Activated T-cell treated with anti-CD3 and anti-CD28 coated beads, Interleukin-2, amount 50 U/mL, for 4 hours (primary cell): ENCODE results near the gene RAVER2. TPM values are rescaled to one million over a fixed set of nuclear protein-coding genes. Genes with fewer than 3 reads are reported as not detected.

ENCODE experiments used
- ATAC-seq, 2 donors: fragments of 200-7000 bp; cut with Tn5 transposase; one replicate each; pipeline ENCODE4 v1.10.0; 2021
- DNase-seq: peaks from one replicate; pipeline ENCODE4 v3.0.0-alpha.2; 2020
- H3K27me3 Mint-ChIP-seq: one replicate; pipeline ENCODE4 v1.8.0; 2021; ENCODE audit warnings: low read depth, mixed read lengths
- H3K36me3 Mint-ChIP-seq: one replicate; pipeline ENCODE4 v1.8.0; 2022; ENCODE audit warnings: mixed read lengths; ENCODE audit not compliant: insufficient read depth
- H3K4me1 Mint-ChIP-seq: one replicate; pipeline ENCODE4 v1.8.0; 2021; ENCODE audit warnings: low read depth, mixed read lengths
- H3K4me3 Mint-ChIP-seq: one replicate; pipeline ENCODE4 v1.8.0; 2021; ENCODE audit warnings: mild to moderate bottlenecking, moderate library complexity, mixed read lengths
- H3K9me3 Mint-ChIP-seq: one replicate; pipeline ENCODE4 v1.8.0; 2021; ENCODE audit warnings: mixed read lengths
- total RNA-seq, 3 donors: library from RNA; stranded (reverse); gene quantifications; one replicate each; pipeline ENCODE4 v1.2.1, GENCODE V29; 2021

Gene RAVER2
- total RNA-seq, 3 donors from 2014 or later, result 1.2 to 1.8 (median 1.3) TPM

DNA sequence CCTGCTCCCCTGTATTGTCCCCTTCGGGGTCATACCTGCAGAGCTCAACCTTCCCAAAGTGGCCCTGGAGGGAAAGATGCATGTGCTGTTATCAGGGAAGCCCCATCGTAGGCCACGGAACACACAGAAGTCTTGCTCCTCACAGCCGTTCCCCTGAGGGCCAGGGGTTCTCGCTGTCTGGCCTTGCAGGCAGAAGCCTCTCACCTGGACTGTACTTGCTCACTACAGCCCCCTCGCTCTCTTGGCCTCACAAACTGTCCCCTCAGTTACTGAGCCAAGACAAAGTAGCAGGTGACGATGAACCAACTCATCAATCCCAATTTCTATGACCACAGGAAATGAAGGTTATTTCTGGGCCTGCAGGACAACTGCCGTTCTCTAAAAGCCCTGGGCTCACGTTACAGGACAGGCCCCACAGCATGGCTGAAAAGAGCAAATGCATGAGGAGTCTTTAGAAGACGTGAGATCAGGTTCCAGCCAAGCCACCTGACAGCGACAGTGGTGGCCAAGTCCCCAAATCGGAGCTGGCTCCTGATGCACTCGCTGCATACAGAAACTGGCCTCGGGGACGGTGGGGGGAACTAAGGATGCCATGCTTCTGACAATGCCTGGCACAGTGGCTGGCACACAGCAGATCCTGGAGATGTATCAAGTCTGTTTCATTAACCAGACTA, 95.0 kb downstream of the RAVER2 start:
- Mint-ChIP-seq H3K27me3 (no peaks in the 10 kb centered on the region), H3K9me3 (no peaks in the 10 kb centered on the region), H3K4me1 (no peaks in the 10 kb centered on the region), H3K36me3 (peaks cover 56% of the 10 kb centered on the region), H3K4me3 (no peak overlapping the region)
- no peak for ATAC-seq
- DNase-seq, result no peak

GRCh38 chr1:64841330-64842065, 96.6 kb downstream of the RAVER2 start:
- Mint-ChIP-seq H3K36me3 (peaks cover 56% of the 10 kb centered on the region), H3K4me3 (no peak overlapping the region), H3K27me3 (no peaks in the 10 kb centered on the region), H3K9me3 (no peaks in the 10 kb centered on the region), H3K4me1 (no peaks in the 10 kb centered on the region)
- DNase-seq (no peak), ATAC-seq (no peak)

GRCh38 chr1:64842224-64842623, 97.3 kb downstream of the RAVER2 start:
- DNase-seq, result no peak
- no peak overlapping the region for H3K4me3 Mint-ChIP-seq
- no peaks in the 10 kb centered on the region for H3K4me1 Mint-ChIP-seq
- H3K36me3 Mint-ChIP-seq, result peaks cover 50% of the 10 kb centered on the region
- no peak for ATAC-seq
- no peaks in the 10 kb centered on the region for H3K27me3 Mint-ChIP-seq
- H3K9me3 Mint-ChIP-seq, result no peaks in the 10 kb centered on the region

GRCh38 chr1:64843675-64844074, 98.8 kb downstream of the RAVER2 start:
- Mint-ChIP-seq H3K9me3 (no peaks in the 10 kb centered on the region), H3K36me3 (peaks cover 37% of the 10 kb centered on the region), H3K4me3 (no peak overlapping the region), H3K27me3 (no peaks in the 10 kb centered on the region), H3K4me1 (no peaks in the 10 kb centered on the region)
- DNase-seq (no peak), ATAC-seq (no peak)

DNA sequence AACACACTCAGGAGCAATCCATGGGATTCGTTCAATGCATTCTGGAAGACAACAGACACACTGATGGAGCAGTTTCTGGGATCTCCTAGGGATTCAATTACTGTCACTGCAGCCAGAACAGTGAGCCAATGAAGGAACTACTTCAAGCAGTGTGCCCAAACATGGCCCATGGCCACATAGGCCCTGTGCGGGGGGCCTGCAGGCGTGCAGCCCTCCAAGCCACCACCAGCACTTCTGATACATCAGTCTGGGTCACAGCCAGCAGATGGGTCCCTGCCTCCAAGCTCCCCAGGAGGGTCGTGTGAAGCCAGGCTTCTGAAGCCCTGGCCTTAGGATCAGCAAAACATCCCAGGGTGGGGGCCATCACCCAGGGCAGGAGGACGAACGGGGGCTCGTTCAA, 99.3 kb downstream of the RAVER2 start:
- Mint-ChIP-seq H3K4me3 (no peak overlapping the region), H3K27me3 (no peaks in the 10 kb centered on the region), H3K4me1 (no peaks in the 10 kb centered on the region), H3K36me3 (peaks cover 38% of the 10 kb centered on the region), H3K9me3 (no peaks in the 10 kb centered on the region)
- ATAC-seq (no peak), DNase-seq (no peak)

DNA sequence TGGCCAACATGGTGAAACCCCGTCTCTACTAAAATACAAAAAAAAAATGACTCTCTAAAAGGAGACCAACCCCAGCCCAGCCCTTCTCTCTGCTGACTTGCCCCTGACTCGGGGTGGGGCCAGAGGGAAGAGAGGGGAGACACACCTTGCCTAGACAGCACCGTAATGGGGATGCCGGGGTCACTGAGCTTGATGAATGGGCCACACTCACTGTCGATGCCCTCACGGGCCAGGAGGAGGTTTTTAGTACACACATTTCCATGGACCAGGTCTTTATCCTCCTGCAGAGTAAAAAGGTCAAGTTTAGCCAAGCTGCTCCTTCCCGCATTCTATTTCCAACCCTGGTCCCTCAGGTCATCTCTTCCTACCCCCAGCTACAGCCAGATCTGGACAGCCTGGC, 99.7 kb downstream of the RAVER2 start:
- Mint-ChIP-seq H3K27me3 (no peaks in the 10 kb centered on the region), H3K36me3 (peaks cover 38% of the 10 kb centered on the region), H3K4me3 (no peak overlapping the region), H3K9me3 (no peaks in the 10 kb centered on the region), H3K4me1 (no peaks in the 10 kb centered on the region)
- ATAC-seq (no peak), DNase-seq (no peak)

GRCh38 chr1:64845831-64846425, 101.1 kb downstream of the RAVER2 start:
- Mint-ChIP-seq H3K9me3 (no peaks in the 10 kb centered on the region), H3K36me3 (peaks cover 40% of the 10 kb centered on the region), H3K27me3 (no peaks in the 10 kb centered on the region), H3K4me3 (no peak overlapping the region), H3K4me1 (no peaks in the 10 kb centered on the region)
- DNase-seq (no peak), ATAC-seq (no peak)

- H3K9me3 Mint-ChIP-seq, result no peaks in the 10 kb centered on the region
- ATAC-seq, result no peak
- H3K27me3 Mint-ChIP-seq, result no peaks in the 10 kb centered on the region
- H3K4me1 Mint-ChIP-seq, result no peaks in the 10 kb centered on the region
- H3K36me3 Mint-ChIP-seq, result peaks cover 33% of the 10 kb centered on the region
- DNase-seq, result no peak
- no peak overlapping the region for H3K4me3 Mint-ChIP-seq
Observed at GRCh38 chr1:64846573-64847430, 101.9 kb downstream of the RAVER2 start.

DNA sequence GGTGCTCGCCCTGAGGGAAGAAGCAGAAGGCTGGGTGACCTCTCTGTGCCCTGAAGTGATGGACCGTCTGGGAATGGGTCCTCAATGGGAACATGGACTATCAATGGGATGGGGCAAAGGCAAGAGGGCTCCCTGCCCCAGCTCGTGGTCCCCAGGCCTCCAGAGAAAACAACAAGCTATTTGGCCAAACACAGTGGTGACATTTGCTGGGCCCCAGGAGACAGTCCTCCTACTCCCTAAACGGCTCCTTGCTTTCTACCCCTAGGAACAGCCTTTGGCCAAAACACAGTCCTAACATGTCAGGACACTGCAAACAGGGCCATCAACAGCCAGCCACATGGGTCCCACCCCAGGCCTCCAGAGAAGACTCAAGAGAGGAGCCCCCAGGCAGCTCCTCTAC, 102.8 kb downstream of the RAVER2 start:
- peaks cover 37% of the 10 kb centered on the region for H3K36me3 Mint-ChIP-seq
- H3K9me3 Mint-ChIP-seq, result no peaks in the 10 kb centered on the region
- DNase-seq (no peak), ATAC-seq (no peak)
- no peak overlapping the region for H3K4me3 Mint-ChIP-seq
- H3K4me1 Mint-ChIP-seq, result no peaks in the 10 kb centered on the region
- H3K27me3 Mint-ChIP-seq, result no peaks in the 10 kb centered on the region

DNA sequence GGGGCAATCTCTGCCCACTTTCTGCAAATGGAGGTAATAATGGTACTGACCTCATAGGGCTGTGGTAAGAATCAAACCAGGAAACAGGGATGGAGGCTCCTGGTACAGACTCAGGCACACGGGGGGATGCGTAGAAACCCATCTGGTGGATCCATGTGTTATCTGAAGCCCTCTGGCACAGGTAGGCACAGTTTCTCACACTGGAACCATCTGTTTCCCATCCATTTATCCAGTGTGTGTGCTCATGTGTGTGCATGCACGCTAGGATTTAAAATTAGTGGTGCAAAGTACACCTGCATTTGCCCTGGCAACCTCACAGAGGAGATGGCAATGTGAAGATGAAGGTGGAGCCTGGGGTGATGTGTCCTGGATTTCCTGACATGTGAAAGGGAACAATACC, 103.3 kb downstream of the RAVER2 start:
- Mint-ChIP-seq H3K4me3 (no peak overlapping the region), H3K27me3 (no peaks in the 10 kb centered on the region), H3K9me3 (no peaks in the 10 kb centered on the region), H3K4me1 (no peaks in the 10 kb centered on the region), H3K36me3 (peaks cover 40% of the 10 kb centered on the region)
- ATAC-seq (no peak), DNase-seq (no peak)

DNA sequence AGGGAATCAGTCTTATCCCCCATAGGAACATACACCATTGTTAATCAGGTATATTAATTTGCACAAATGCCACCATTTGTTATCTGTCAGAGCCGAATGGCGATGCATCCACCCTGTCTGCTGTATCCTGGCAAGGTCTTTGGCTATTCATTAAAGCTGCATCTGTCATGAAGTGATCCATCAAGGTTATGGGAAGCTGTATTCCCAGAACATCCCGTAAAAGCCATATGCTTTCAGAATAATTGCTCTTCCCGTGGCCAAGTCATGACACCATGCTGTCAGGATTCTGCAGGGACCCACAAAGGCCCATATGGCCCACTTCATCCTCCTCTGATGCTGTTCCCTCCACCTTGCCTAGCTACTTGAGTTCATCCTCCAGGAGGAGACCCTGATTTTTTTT, 103.9 kb downstream of the RAVER2 start:
- ATAC-seq (no peak), DNase-seq (no peak)
- Mint-ChIP-seq H3K4me1 (no peaks in the 10 kb centered on the region), H3K9me3 (no peaks in the 10 kb centered on the region), H3K27me3 (no peaks in the 10 kb centered on the region), H3K36me3 (peaks cover 40% of the 10 kb centered on the region), H3K4me3 (no peak overlapping the region)

DNA sequence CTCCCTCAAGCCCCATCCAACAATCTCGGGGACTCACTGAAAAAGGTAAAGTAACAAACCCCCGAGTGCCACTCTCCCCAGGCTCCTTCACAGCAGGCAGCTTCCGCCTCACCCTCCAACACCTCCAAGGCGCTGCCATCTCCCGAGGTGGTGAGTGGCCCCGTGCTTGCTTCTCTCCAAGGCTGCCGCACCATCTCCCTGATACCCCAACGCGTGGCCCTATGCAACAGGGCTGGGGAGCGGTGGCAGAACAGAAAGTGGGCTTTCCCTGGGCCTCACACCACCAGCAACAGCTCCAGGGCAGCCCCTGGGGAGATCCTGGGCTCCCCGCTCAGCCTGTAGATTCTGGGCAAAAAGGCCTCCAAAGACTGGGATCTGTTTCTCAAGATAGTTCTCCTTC, 105.1 kb downstream of the RAVER2 start:
- H3K27me3 Mint-ChIP-seq, result no peaks in the 10 kb centered on the region
- ATAC-seq (no peak), DNase-seq (no peak)
- H3K9me3 Mint-ChIP-seq, result no peaks in the 10 kb centered on the region
- H3K4me3 Mint-ChIP-seq, result no peak overlapping the region
- peaks cover 39% of the 10 kb centered on the region for H3K36me3 Mint-ChIP-seq
- H3K4me1 Mint-ChIP-seq, result no peaks in the 10 kb centered on the region

DNA sequence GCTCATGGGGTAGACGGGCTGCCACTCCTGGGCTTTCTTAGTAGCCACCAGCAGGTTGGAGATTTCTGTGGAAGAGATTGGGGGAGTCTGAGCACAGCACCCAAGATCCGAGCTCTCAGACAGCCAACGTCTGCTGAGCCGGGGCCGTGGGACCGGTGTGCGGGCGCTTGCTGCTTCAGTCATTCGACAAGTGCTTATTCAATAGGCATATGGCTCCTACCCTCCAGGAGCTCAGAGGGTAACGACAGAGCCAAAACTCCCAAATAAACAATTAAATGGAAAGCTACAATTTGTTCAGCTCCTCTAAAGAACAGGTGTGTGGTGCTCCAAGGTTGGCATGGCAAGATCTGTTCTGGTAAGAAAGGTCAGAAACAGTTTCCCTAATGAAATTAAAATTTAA, 106.0 kb downstream of the RAVER2 start:
- no peaks in the 10 kb centered on the region for H3K4me1 Mint-ChIP-seq
- H3K4me3 Mint-ChIP-seq, result no peak overlapping the region
- DNase-seq (no peak), ATAC-seq (no peak)
- peaks cover 45% of the 10 kb centered on the region for H3K36me3 Mint-ChIP-seq
- H3K27me3 Mint-ChIP-seq, result no peaks in the 10 kb centered on the region
- H3K9me3 Mint-ChIP-seq, result no peaks in the 10 kb centered on the region

- ATAC-seq (no peak), DNase-seq (no peak)
- H3K9me3 Mint-ChIP-seq, result no peaks in the 10 kb centered on the region
- no peak overlapping the region for H3K4me3 Mint-ChIP-seq
- H3K27me3 Mint-ChIP-seq, result no peaks in the 10 kb centered on the region
- H3K36me3 Mint-ChIP-seq, result peaks cover 39% of the 10 kb centered on the region
- H3K4me1 Mint-ChIP-seq, result no peaks in the 10 kb centered on the region
Observed at GRCh38 chr1:64851664-64852063, 106.8 kb downstream of the RAVER2 start.
